ENCODE measurements around the gene UGCG. TPM values are rescaled to one million over a fixed set of nuclear protein-coding genes. Genes with fewer than 3 reads are reported as not detected.

The UGCG gene
- total RNA-seq, 1 donor from 2014 or later, result 48.1 TPM

DNA sequence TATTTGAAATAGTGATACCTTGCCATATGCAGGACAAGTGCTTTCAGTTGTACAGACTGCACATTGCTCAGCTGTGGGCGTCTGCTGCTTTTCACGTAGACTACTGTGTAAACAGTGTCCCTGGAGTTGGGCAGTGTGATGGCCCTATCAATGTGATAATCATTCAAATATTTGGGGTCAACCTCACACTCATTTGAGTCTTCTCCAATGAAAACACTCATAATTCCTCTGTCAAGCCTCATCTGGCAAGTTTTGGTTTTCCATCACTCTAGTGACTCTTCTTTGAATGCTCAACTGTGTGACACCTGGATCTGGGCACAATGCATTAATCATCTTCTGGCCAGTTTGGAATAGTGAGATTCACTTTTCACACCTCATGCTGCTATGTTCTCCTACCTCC is 64.4 kb downstream of the UGCG start:
- H2AFZ ChIP-seq (replicated peaks), result no peak overlapping the region
- no peak overlapping the region for H3K27ac Mint-ChIP-seq
- no peaks in the 10 kb centered on the region for H3K4me1 ChIP-seq
- no peaks in the 10 kb centered on the region for H3K9me3 Mint-ChIP-seq
- DNase-seq (ENCODE audit: low spot score), result no peak
- H3K4me3 ChIP-seq, result no peak overlapping the region
- no peaks in the 10 kb centered on the region for H3F3A ChIP-seq (ENCODE audit: low read depth)
- no peak overlapping the region for H3K27ac ChIP-seq
- H4K20me1 ChIP-seq (ENCODE audit: low read depth), result no peaks in the 10 kb centered on the region
- TF ChIP-seq, protein P1, sequence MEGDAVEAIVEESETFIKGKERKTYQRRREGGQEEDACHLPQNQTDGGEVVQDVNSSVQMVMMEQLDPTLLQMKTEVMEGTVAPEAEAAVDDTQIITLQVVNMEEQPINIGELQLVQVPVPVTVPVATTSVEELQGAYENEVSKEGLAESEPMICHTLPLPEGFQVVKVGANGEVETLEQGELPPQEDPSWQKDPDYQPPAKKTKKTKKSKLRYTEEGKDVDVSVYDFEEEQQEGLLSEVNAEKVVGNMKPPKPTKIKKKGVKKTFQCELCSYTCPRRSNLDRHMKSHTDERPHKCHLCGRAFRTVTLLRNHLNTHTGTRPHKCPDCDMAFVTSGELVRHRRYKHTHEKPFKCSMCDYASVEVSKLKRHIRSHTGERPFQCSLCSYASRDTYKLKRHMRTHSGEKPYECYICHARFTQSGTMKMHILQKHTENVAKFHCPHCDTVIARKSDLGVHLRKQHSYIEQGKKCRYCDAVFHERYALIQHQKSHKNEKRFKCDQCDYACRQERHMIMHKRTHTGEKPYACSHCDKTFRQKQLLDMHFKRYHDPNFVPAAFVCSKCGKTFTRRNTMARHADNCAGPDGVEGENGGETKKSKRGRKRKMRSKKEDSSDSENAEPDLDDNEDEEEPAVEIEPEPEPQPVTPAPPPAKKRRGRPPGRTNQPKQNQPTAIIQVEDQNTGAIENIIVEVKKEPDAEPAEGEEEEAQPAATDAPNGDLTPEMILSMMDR (IDR thresholded peaks at IDR 0.05), result no peak
- no peak for TF ChIP-seq EZH2phosphoT487 (IDR thresholded peaks at IDR 0.05)
- no peak for TF ChIP-seq EZH2 (IDR thresholded peaks at IDR 0.05)
- no peak overlapping the region for H3K4me2 ChIP-seq
- H3K27me3 ChIP-seq, result no peaks in the 10 kb centered on the region
- no peaks in the 10 kb centered on the region for H3K9me3 ChIP-seq (ENCODE audit: low read depth)
- no peaks in the 10 kb centered on the region for H3K79me2 ChIP-seq (ENCODE audit: low read depth)
- H3K27me3 Mint-ChIP-seq (ENCODE audit: insufficient read depth, low read depth), result no peaks in the 10 kb centered on the region
- H3K4me3 Mint-ChIP-seq, result no peak overlapping the region
- peaks cover 9% of the 10 kb centered on the region for H3K4me1 Mint-ChIP-seq
- H3K36me3 Mint-ChIP-seq, result no peaks in the 10 kb centered on the region
- H3K9ac ChIP-seq, result no peak overlapping the region
- no peaks in the 10 kb centered on the region for H3K36me3 ChIP-seq

DNA sequence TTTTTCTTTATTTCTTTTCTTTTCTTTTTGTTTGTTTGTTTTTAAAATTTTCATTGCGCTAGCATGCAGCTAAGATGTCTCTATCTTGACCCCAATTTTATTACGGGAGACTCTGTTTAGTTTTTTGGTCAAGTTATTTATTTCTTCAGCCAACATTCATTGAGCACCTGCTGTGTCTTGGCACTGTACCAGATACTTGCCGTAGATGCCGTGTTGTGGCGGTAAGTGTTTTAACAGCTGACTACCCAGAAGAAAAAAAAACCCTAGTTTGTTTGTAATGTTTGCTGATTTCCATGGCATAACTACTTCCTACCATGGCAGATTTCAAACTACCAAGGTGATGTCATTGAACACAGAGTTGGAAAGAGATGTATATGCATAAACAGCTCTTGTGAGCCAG is 65.0 kb downstream of the UGCG start:
- H3K36me3 ChIP-seq, result no peaks in the 10 kb centered on the region
- no peak overlapping the region for H3K4me2 ChIP-seq

DNA sequence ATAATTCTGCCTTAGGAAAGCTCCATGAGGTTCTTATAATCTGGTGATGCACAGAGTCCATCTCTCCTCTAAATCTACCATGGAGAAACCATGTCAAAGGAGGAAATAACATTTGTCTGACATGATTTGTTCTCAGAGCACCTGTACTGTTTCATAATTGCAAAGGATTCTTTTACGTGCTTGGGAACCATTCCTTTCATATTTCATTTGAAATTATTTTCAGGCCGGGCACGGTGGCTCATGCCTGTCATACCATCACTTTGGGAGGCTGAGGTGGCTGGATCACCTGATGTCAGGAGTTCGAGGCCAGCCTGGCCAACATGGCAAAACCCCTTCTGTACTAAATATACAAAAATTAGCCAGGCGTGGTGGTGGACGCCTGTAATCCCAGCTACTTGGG is 65.4 kb downstream of the UGCG start:
- no peak for TF ChIP-seq EZH2 (IDR thresholded peaks at IDR 0.05)
- TF ChIP-seq EZH2phosphoT487 (IDR thresholded peaks at IDR 0.05), result no peak
- TF ChIP-seq, protein P1 (IDR thresholded peaks at IDR 0.05), result no peak
- H3K36me3 Mint-ChIP-seq, result no peaks in the 10 kb centered on the region

More for the DNA sequence above, 65.0 kb downstream of the UGCG start:
- TF ChIP-seq EZH2 (IDR thresholded peaks at IDR 0.05), result no peak
- TF ChIP-seq, protein P1 (IDR thresholded peaks at IDR 0.05), result no peak
- no peak for TF ChIP-seq EZH2phosphoT487 (IDR thresholded peaks at IDR 0.05)
- no peak for DNase-seq (ENCODE audit: low spot score)
- no peak overlapping the region for H3K4me3 Mint-ChIP-seq
- H4K20me1 ChIP-seq (ENCODE audit: low read depth), result no peaks in the 10 kb centered on the region
- H3K4me1 Mint-ChIP-seq, result peaks cover 9% of the 10 kb centered on the region
- no peaks in the 10 kb centered on the region for H3K9me3 Mint-ChIP-seq
- no peaks in the 10 kb centered on the region for H3K79me2 ChIP-seq (ENCODE audit: low read depth)
- no peak overlapping the region for H3K4me3 ChIP-seq
- H3F3A ChIP-seq (ENCODE audit: low read depth), result no peaks in the 10 kb centered on the region
- no peaks in the 10 kb centered on the region for H3K27me3 Mint-ChIP-seq (ENCODE audit: insufficient read depth, low read depth)
- H3K27me3 ChIP-seq, result no peaks in the 10 kb centered on the region
- no peaks in the 10 kb centered on the region for H3K36me3 Mint-ChIP-seq
- no peak overlapping the region for H3K9ac ChIP-seq
- no peaks in the 10 kb centered on the region for H3K4me1 ChIP-seq
- no peak overlapping the region for H2AFZ ChIP-seq (replicated peaks)
- H3K27ac Mint-ChIP-seq, result no peak overlapping the region
- no peaks in the 10 kb centered on the region for H3K9me3 ChIP-seq (ENCODE audit: low read depth)
- H3K27ac ChIP-seq, result no peak overlapping the region

More for the DNA sequence above, 65.4 kb downstream of the UGCG start:
- H3K27ac Mint-ChIP-seq, result no peak overlapping the region
- no peak for DNase-seq (ENCODE audit: low spot score)
- no peak overlapping the region for H3K4me2 ChIP-seq
- H2AFZ ChIP-seq (replicated peaks), result no peak overlapping the region
- H3K4me3 Mint-ChIP-seq, result no peak overlapping the region
- no peaks in the 10 kb centered on the region for H3K36me3 ChIP-seq
- H4K20me1 ChIP-seq (ENCODE audit: low read depth), result no peaks in the 10 kb centered on the region
- no peaks in the 10 kb centered on the region for H3K9me3 ChIP-seq (ENCODE audit: low read depth)
- H3K9me3 Mint-ChIP-seq, result no peaks in the 10 kb centered on the region
- no peaks in the 10 kb centered on the region for H3K27me3 Mint-ChIP-seq (ENCODE audit: insufficient read depth, low read depth)
- H3K4me1 ChIP-seq, result no peaks in the 10 kb centered on the region
- no peak overlapping the region for H3K4me3 ChIP-seq
- no peak overlapping the region for H3K9ac ChIP-seq
- H3K27me3 ChIP-seq, result no peaks in the 10 kb centered on the region
- peaks cover 9% of the 10 kb centered on the region for H3K4me1 Mint-ChIP-seq
- no peaks in the 10 kb centered on the region for H3F3A ChIP-seq (ENCODE audit: low read depth)
- no peak overlapping the region for H3K27ac ChIP-seq
- H3K79me2 ChIP-seq (ENCODE audit: low read depth), result no peaks in the 10 kb centered on the region

Data from neural progenitor cell (in vitro differentiated cells).